SK-MEL-5 (cell line): ENCODE data around the gene MYRF. TPM values are rescaled to one million over a fixed set of nuclear protein-coding genes. Genes with fewer than 3 reads are reported as not detected.

Experiments
- DNase-seq: peaks from one replicate; pipeline ENCODE4 v3.0.0-alpha.2; 2016; ENCODE audit warnings: low read depth, low spot score
- in situ Hi-C: cut with HindIII; loops from 2 replicates; pipeline ENCODE4 v1.10.0; 2016; ENCODE audit warnings: low sequenced_read_pairs, high pct_unique_total_duplicates, low pct_unique_long_range_greater_than_20kb
- total RNA-seq: library from RNA; depleted of rRNA; stranded (reverse); fragments of >200 nt; shearing (Covaris generic); gene quantifications from 2 replicates; pipeline ENCODE4 v1.2.3, GENCODE V29; 2014

Gene MYRF
- total RNA-seq, 1 experiment from 2014 or later = 1.7 TPM

DNA sequence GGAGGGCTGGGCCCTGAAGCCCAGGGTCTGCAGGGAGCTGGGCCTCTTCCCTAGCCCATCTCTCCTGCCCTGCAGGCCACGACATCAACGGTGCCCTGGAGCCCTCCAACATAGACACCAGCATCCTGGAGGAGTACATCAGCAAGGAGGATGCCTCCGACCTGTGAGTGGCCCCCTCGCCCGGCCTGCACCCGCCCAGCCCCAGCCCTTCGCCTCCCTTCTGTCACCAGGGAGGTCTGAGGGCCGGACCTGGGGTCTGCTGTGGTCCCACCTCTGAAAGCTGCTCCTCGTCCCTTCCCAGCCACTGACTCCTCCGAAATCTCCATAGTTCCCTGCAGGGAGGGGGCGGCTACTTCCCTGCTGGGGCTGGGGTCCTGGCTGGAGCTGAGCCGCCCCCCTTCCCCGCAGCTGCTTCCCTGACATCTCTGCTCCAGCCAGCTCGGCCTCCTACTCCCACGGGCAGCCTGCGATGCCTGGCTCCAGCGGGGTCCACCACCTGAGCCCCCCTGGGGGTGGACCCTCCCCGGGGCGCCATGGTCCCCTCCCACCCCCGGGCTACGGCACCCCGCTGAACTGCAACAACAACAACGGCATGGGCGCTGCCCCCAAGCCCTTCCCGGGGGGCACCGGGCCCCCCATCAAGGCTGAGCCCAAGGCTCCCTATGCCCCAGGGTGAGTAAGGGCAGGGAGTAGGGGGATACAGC is 13.3 kb downstream of the MYRF start:
- in situ Hi-C loops = no loop called here
- DNase-seq = no peak

DNA sequence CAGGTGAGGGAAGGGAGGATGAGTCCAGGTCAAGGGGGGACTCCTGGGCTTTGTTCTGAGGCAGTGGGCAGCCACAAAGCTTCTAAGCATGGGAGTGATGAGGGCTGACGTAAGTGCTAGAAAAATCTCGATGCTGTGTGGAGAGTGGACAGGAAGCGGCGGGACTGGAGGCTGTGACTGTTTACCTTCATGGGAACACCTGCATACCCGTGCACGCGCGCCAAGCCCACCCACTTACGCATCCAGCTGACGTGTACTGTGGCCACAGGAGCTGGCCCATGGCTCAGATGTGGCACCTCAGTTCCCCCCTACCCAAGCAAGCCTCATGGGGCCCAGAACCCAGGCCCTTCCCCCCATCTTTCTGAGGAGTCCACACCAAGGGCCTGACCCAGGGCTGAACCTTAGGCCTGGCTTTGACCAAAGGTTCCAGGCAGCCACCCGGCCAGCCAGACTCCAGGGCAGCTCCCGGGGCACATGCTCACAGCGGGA is 14.0 kb downstream of the MYRF start:
- no peak for DNase-seq

DNA sequence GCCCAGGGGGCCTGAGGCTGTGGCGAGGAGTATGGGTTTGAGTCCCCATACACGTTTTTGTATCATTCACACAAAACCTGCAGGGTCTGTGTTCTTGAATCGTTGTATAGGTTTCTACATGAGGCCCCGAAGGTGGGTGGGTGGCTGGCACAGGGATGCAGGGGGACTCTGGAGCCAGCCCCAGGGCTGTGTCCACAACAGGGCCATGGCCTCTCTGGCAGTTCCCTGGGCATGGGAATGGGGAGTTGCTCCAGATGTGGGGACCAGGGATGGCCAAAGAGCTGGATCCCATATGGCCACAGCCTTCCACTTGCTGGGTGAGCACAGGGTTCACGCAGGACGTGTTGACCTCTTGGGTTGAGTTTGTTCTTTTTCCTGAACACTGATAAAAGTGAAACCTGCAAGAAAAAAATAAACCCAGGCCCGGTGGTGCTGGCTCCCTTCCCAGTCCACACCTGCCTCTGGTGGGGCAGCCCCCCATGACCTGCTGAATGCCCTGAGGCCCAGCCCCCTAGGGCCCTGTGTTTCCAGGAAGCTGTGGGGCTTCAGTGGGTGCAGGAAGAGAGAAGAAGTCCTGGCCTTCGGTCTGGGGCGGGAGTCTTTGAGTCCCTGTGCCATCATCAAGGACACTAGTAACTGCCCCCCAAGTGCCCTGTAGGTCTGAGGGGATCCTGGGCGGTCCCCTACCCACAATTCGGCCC is 16.1 kb downstream of the MYRF start:
- no peak for DNase-seq
- in situ Hi-C loops = no loop called here

More for the DNA sequence above, 14.0 kb downstream of the MYRF start:
- in situ Hi-C loops = no loop called here

GRCh38 chr11:61769169-61769920 is 16.9 kb downstream of the MYRF start:
- in situ Hi-C loops = no loop called here
- no peak for DNase-seq

GRCh38 chr11:61769946-61770683 is 17.7 kb downstream of the MYRF start:
- in situ Hi-C loops = no loop called here
- no peak for DNase-seq

GRCh38 chr11:61771195-61771894 is 18.9 kb downstream of the MYRF start:
- in situ Hi-C loops = no loop called here
- no peak for DNase-seq

GRCh38 chr11:61771985-61772455 is 19.6 kb downstream of the MYRF start:
- no peak for DNase-seq
- in situ Hi-C loops = no loop called here

DNA sequence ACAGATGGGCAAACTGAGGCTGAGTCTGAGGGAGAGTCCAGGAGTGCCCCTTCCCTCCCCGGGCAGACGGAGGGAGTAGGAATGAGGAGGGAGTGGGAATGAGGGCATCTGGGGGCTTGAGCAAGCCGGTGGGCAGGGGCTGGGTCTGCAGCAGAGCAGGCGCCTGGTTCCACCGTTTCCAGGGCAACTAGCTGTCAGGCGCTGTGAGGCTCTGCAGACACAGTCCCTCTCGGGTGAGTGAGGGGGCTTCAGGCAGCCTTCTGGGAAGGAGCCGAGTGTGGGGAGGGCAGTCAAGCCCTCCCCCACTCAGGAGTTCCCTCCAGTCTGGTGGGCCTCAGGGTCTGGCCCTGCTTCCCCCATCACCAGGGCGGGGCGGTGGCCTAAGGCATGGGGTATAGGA is 20.9 kb downstream of the MYRF start:
- DNase-seq = no peak
- in situ Hi-C loops = no loop called here

DNA sequence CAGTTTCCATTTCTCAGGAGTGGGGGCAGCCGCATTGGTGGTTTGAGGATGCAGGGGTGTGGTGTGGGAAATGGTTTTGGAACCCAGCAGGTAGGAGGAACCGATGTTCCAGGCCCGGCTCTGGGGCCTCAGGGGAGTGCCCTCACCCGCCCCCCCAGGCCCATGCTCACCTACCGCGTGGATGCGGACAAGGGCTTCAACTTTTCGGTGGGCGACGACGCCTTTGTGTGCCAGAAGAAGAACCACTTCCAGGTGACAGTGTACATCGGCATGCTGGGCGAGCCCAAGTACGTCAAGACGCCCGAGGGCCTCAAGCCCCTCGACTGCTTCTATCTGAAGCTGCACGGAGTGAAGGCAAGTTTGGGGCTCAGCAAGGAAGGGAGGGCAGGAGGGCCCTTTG is 21.4 kb downstream of the MYRF start:
- DNase-seq = no peak
- in situ Hi-C loops = no loop called here

DNA sequence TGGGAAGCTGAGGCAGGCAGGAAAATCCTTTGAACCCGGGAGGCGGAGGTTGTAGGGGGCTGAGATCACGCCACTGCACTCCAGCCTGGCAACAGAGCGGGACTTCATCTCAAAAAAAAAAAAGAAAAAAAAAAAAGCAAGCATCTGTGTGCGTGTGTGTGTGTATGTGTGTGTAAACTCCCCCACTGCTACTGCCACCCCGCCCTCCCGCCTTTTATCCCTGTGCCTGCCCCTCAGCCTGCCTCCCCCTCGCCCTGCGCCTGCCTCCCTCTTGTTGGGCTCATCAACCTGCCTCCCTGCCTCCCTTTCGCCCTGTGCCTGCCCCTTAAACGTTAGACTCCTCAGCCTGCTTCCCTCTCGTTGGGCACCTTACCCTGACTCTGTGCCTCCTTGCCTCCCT is 22.0 kb downstream of the MYRF start:
- no peak for DNase-seq
- in situ Hi-C loops = no loop called here

DNA sequence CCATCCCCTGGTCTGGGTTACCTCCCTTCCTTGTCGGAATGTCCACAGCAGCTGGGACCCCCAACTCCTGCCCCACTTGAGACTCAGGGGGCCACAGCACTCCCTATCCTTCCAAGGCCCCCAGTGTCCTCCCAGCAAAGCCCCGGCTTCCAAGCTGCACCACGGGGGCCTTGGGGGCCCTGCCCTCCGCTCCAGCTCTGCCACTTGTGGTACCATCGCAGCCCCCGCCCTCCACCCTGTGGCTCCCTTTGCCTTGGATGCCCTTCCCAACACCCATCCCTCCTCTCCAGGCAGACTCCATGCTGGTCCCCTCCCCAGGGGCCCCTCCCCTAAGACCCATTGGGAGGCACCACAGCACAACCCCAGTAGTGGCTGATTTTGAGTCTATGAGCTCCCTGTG is 22.7 kb downstream of the MYRF start:
- DNase-seq = no peak
- in situ Hi-C loops = no loop called here

DNA sequence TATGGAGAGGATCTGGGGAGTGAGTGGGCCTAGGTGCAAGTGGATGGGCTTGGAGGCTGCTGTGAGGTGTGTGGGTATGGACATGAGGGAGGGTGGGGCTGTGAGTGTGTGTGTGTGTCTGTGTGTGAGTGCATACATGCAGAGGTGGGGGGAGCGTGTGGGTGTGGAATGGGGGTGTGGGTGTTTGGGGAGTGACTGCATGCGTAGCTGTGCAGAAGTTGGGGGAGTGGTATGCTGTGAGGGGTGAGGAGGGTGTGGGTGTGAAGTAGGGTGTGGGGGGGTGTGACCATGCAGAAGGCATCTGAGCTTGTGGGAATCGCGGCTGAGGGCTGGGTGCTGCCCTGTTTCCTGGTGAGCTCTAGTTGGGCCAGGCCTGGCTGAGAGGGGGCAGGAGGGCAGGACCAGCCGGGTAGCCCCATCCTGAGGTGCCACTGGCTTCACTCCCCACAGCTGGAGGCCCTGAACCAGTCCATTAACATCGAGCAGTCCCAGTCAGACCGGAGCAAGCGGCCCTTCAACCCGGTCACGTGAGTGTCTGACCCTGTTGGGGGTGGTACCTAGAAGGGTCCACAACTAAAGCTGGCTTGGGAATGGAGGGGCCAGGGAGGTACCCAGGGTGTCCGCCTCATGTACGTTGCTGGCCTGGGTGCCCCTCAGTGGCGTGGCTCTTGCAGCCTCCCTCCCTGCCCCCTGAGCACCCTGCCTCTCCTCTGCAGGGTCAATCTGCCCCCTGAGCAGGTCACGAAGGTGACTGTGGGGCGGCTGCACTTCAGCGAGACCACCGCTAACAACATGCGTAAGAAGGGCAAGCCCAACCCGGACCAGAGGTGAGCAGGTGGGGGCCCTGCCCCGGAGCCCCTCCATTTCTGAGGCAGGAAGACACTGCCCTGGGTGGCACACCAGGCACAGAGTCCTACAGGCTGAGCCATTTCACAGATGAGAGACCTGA is 23.4 kb downstream of the MYRF start:
- DNase-seq = no peak
- in situ Hi-C loops = no loop called here

DNA sequence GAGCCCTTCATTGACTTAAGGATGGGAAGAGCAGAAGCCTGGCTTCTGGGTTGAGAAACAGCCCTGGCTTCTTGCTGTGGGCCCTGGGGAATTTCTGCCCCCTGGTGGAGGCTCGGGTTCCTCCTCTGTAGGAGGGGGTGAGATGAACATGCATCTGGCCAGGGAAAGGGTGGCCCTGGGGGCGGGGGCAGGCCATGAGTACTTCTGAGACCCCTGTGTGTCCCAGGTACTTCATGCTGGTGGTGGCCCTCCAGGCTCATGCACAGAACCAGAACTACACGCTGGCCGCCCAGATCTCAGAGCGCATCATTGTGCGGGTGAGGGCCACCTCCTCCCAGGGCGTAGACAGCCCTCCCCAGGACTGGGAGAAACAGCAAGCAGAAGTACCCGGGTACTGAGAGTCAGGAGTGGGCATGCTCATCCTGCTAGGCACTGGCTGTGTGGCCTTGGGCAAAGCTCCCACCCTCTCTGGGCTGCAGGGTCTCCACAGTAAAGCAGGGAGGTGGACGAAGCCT is 24.2 kb downstream of the MYRF start:
- in situ Hi-C loops = no loop called here
- DNase-seq = peak; percentile 70

DNA sequence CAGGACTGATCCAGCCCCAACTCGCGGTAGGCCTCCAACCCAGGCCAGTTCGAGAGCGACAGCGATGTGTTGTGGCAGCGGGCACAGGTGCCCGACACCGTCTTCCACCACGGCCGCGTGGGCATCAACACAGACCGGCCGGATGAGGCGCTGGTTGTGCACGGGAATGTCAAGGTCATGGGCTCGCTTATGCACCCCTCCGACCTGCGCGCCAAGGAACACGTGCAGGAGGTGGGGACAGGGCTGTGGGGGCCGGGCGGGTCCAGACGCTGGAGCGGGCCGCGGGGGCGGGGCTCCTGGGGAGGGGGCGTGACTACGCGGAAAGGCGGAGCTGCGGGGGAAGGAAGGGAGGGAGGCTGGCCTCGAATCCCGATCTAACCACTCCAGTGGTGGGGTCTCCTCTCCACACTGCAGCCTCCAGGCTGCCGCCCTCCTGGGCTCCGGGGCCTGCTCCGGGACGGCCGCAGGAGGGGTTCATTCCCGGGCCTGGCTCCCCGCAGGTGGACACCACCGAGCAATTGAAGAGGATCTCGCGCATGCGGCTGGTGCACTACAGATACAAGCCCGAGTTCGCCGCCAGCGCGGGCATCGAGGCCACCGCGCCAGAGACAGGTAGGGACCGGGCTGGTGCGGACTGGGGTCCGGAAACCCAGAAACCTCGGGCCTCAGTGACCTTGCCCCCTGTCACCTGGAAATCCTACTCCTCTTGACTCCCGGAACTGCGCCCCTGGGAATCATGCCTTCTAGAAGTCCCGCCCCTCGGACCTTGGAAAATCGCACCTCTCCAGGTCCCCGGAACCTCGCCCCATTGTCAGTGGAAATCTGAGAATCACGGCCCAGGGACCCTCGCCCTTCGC is 25.0 kb downstream of the MYRF start:
- no peak for DNase-seq
- in situ Hi-C loops = no loop called here

GRCh38 chr11:61778357-61778886 is 26.0 kb downstream of the MYRF start:
- no peak for DNase-seq
- in situ Hi-C loops = no loop called here
